Head of caudate nucleus (tissue), 42 donors: ENCODE results near the gene TRMT1.

ENCODE experiments used
- DNase-seq, 42 donors: peaks; one replicate each; pipeline versions ENCODE4 v3.0.0 to v3.0.0-alpha.2; 2020 to 2021; ENCODE audit warnings: mixed read lengths in 7 of 42
- intact Hi-C: fragments of 100-400 bp; cut with DNase I; formaldehyde crosslinking; loops from one replicate; pipeline ENCODE4 v1.15.0; 2022

The TRMT1 gene

GRCh38 chr19:13110099-13110610, 6.4 kb downstream of the TRMT1 start:
- intact Hi-C loops, result no loop called here

DNA sequence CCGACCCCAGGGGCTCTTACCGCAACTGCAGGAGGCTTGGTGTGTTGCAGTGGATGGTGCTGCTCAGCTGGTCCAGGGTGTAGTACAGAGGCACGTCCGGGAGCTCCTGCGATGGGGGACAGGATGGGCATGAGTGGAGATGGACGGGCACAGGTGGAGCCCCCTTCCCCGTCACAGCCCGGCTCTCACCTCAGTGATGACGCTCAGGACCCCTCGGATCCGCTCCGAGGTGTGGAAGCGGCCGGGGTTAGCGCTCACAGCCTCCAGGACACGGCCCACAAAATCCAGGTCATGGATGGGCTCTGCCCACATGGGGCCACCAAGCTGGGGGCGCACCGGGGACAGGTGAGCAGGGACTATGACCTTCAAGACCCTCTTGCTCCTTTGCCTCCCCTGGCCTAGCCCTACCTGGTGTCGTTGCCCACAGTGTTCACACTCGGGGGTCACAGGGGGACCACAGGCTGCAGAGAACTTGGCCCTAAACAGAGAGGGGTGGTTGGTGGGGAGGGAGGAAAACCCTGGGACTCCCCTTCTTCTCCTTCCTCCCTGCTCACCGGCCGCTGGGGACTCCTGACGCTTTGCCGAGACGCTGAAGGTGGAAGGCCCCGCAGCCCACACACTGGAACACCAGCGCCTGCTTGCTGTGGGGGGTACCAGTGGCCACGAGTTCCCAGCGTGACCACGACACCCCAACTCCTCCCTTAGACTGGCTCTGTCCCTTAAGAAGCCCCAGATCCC, 7.0 kb downstream of the TRMT1 start:
- intact Hi-C loops, result no loop called here
- no peak for DNase-seq

More at GRCh38 chr19:13110099-13110610, 6.4 kb downstream of the TRMT1 start:
- no peak for DNase-seq

GRCh38 chr19:13104848-13105711, 11.5 kb downstream of the TRMT1 start:
- intact Hi-C loops, result no loop called here
- no peak for DNase-seq

GRCh38 chr19:13104360-13104847, 12.1 kb downstream of the TRMT1 start:
- DNase-seq, result peak in 38 of 42 donors; percentile 23 to 82 (median 60)
- intact Hi-C loops, result no loop called here

DNA sequence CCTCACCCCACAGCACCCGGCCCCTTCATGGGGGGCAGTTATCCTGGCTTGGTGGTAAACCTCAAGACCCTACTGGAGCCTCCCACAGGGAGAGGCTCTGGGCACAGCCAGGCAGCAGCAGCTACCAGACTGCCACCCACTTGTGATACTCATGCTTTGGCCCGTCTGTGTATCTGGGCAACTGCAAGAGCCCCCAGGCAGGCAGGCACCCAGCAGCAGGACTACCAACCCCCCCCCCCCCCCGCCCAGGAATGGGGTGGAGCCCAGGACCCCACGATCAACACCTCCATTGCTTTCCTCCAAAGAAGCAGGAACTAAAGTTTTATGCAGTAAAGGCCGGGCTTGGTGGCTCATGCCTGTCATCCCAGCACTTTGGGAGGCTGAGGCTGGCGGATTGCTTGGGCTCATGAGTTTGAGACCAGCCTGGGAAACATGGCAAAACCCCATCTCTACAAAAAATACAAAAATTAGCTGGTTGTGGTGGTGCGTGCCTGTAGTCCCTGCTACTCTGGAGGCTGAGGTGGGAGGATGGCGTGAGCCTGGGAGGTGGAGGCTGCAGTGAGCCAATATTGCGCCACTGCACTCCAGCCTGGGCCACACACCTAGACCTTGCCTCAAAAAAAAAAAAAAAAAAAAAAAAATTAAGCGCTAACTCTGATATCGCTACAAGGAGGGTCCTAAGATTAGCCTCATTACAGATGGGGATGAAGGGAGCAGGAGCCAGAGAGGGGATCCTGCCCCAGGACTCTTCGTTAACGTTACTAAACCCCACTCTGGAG, 12.8 kb downstream of the TRMT1 start:
- no peak for DNase-seq
- intact Hi-C loops, result no loop called here

DNA sequence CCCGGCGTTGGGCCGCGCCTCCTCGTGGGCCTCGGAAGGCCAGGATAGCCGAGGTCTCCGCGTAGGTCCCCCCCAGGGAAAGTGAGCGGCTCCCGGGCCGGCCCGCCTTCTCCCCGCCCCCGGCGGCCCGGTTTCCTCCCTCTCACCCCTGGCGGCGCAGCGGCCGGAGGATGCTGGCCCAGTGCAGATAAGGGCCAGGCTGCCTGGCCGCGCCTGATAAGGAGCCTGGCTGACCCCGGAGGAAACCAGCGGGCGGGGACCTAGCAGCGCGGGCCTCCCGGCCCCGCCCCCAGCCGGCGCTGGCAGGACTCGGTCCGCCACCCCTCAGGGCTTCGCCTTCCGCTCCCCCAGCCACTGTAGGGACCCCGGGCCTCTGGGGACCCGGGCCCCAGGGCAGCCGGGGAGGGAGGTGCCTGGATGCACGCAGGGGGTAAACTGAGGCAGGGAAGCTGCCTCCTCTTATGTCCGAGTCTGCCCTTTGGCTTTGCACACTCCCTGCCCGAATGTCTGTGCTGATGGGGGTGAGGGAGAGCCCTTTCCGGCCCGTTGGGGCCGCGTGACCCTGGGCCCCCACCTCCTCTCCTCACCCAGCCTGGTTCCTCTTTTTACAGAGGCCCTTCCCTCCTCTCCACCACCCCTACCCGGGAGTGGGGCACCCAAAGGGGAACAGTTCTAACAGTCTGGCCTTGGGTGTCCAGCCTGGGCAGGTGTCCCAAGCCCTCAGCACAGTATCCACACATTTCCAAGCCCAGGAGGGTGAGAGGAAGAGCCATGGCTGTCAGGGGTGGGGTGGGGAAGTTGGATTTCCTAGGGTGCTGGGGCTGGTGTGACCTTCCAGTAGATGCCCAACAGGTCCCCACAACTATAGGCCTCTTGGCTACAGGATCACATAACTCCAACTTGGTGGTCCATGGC, 13.6 kb downstream of the TRMT1 start, which contains the start of gene LYL1:
Gene LYL1 (minus strand): TSS at position 193 of the 915 bp plus-strand sequence. CDS start 1,687 bp downstream, outside the sequence.
- intact Hi-C loops, result no loop called here
- DNase-seq, result peak in 18 of 42 donors; percentile 26 to 67 (median 54)

DNA sequence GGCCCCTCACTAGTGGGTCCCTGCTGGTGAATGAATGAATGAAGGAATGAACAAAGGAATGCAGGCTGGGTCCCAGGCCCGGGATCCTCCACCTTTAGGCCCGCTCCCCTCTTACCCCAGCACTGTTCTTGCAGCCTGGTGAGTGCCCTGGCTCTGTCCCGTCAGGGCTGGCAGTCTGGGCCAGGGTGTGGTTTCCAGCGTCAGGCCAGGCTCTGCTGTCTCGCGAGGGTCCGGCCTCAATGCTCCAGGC, 14.2 kb downstream of the TRMT1 start:
- no peak for DNase-seq
- intact Hi-C loops, result no loop called here

DNA sequence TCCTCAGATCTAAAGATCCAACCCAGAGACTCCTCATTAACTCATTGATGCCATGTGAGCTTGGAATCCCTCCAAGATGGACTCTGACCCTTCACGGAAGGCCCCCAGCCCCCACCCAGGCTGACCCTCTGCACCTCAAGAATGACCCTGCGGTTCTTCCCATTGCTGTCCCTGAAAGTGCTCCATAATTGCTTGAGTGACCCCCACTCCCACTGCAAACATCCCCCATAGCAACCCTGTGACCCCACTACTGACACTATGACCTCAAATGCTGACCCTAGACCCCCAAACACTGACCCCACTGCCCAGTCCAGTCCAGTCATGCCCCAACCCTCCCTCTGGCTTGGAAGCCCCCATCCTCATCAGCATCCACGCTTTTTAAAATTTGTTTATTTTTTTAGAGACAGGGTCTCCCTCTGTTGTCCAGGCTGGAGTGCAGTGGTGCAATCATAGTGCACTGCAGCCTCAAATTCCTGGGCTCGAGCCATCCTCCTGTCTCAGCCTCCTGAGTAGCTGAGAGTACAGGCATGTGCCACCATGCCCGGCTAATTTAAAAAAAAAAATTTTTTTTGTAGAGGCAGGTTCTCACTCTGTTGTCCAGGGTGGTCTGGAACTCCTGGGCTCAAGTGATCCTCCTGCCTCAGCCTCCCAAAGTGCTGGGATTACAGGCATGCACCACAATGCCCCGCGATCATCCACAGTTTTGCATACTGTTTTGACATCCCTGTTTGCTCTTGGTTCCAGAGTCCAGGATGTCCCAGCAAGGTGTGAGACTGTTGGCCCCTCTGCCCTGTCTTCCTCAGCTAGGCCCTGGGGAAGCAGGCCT, 14.7 kb downstream of the TRMT1 start:
- no peak for DNase-seq
- intact Hi-C loops, result no loop called here

DNA sequence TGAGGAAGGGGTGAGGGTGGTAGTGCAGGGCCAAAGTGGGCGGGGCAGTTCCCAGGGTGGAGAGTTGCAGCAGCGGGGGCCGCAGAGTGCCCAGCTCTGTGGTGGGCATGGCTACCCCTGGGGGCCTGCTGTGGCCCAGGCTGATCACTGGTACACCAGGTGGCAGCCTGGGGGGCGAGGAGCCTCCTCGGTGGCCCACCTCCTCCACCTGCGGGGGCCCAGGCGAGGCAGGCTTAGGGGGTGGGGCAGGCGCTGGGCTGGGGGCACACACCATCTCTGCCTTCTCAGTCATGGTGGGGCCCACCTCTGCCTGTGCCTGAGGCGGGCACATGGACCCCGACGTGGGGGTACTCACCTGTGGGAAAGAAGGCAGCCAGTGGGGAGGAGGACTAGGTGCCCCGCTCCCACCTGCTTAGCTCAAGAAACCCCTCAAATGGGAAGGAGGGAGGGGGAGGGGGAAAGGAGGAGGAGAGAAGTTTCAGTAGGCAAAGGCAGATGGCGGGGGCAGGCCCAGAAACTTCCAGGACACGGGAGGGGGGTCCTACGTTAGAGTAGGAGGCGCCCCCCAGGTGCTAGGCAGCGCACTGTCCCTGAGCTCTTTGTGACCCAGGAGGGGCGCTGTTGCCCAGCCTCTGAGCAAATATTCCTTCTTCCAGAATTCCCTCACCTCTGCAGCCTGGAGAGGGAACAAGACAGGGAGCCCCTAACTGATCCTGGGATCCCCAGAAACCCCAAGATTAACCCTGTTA, 15.5 kb downstream of the TRMT1 start:
- DNase-seq, result peak in 1 of 42 donors; percentile 11
- intact Hi-C loops, result no loop called here

GRCh38 chr19:13100031-13100588, 16.4 kb downstream of the TRMT1 start:
- intact Hi-C loops, result no loop called here
- DNase-seq, result no peak

GRCh38 chr19:13099073-13099999, 17.2 kb downstream of the TRMT1 start:
- peak in 24 of 42 donors; percentile 36 to 74 (median 56) for DNase-seq
- intact Hi-C loops, result no loop called here

- intact Hi-C loops, result no loop called here
Observed at GRCh38 chr19:13098277-13099072, 18.1 kb downstream of the TRMT1 start.

DNA sequence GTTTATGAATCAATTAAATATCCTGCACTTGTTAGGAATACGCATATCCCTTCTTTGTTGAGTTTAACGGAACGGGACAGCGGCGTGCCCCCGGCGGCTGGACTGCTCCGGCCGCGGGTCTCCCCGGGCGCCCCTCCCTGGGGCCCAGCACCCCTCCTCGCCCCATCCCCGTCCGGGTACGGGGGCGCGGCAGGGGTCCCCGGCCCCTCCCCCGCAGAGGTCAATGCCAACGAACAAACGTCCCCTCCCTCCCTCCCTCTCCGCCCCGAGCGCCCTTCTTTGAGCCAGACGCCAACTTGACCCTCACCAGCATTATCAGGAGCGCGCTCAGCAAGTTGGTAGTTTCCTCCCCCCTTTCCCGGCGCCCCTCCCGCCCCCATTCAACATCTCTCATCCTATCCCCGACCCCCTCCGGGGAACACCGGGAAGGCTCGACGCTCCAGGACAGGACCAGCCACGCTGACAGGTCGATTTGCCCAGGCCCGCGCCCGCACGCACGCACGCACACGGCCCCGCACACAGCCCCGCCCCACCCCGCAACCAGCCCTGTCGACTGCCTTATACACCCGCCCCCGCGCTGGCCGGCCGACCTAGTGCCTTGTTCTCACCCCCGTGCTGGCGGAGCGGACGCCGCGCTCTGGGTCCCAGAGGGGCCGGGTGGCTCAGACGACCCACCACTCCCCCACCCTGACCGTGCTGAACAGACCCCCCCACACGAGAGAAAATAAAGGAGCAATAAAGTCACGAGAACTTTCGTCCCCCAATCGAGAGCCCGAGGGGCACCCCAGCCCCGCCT, 18.9 kb downstream of the TRMT1 start:
- DNase-seq, result peak in 1 of 42 donors; percentile 37
- intact Hi-C loops, result no loop called here

More at GRCh38 chr19:13098277-13099072, 18.1 kb downstream of the TRMT1 start:
- DNase-seq, result peak in 1 of 42 donors; percentile 3

DNA sequence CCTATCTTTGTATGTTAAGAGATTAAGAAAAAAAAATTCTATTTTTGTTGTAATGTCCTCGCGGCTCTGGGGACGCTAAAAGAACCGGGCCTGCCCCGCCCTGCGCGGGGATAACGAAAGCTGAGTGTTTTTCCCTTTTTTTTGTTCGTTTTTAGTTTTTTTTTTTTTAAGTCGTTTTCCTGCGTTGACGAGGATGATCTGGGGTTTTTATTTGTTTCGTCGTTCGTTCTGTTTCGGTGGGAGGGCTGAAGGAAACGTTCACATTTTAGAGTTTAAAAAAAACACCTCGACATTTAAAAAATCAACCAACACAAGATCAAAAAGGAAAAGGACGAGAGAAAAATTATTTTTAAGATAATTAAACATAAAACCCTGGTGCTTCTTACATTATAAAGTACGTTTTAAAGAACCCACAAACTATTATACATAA, 19.5 kb downstream of the TRMT1 start:
- intact Hi-C loops, result no loop called here

More for the DNA sequence above, 19.5 kb downstream of the TRMT1 start:
- DNase-seq, result no peak
